ENCODE data around the gene TBC1D9B.

- TF ChIP-seq CTCF (IDR thresholded peaks at IDR 0.05; ENCODE audit: low read depth, low read length) (no peak), EZH2phosphoT487 (IDR thresholded peaks at IDR 0.05; ENCODE audit: low read depth) (no peak)
These were observed 34.7 kb downstream of the TBC1D9B start for GRCh38 chr5:179872828-179873575.
